Placental pericyte (primary cell): Measurements from ENCODE around the gene ERF. TPM values are rescaled to one million over a fixed set of nuclear protein-coding genes. Genes with fewer than 3 reads are reported as not detected.

Source experiments
- total RNA-seq: library from RNA; depleted of rRNA; stranded (reverse); fragments of >200 nt; gene quantifications from 2 replicates; pipeline ENCODE4 v1.2.3, GENCODE V29; 2012

Gene ERF
- 19.5 and 39.9 TPM in 2 replicates for total RNA-seq

DNA sequence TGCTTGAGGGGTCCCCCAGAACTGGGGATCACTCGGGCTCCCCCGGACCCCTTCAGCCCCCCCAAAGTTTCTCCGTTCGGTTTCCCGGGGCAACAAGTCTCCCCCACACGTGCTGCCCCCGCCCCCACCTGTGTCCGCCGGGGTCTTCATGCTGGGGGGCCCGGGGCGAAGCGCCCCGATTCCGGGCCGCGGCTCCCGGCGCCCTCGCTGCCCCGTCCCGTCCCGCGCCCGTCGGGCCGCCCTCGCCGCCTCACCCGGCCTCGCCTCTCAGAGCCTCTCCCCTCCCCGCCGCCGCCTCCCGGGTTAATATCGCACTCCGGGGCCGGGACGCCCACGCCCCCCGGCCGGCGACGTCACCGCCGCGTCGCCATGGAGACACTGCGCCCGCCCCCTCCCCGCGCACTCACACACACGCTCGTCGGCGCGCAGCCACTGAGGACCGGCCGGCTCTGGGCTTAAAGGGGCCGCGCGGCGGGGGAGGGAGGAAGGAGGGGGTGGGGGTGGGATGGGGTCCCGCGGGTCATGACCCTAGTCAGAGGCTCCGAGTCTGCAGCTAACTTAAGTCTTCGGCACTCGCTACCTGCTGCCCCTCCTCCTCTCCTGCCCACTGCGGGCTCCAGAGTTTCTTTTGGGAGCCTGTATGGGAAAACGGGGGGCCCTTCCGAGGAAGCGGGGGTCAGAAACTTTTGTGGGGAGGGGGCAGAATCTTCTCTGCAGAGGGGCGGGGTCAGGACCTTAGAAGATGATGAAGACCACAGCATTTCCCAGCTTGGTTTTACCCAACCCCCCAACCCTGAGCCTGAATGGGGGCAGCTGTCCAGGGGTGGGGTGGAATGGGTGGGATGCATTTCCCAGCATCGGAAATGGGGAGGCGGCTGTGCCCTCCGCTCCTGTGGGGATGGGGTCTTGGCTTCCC is at the start of gene ERF:
Gene ERF (minus strand): TSS at position 279 of the 916 bp plus-strand sequence. CDS start 129 bp downstream, at position 150.

DNA sequence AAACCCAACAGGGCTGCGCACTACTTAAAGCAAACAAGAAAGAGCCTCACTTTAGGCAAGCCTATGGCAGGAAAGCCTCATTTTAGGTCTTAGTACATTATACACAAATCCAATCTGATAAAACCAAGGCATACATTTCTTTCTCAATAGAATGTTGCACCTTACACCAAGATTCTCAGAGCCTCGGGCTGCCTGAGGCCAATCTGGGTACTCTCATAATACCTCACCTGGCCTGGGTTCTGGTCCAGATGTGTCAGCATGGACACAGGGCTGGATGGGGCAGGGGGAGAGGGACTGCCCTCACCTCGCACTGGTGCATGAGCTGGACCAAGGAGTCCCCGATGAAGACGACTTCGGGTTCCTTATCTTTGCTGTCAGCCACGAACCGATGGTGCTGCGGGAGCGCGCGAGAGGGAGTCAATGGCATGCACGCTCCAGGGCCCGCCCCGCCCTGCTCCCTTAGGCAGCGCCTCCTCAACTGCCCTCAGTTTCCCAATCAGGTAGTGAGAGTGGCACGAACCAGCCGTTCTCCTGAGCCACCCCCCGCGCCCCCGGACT is 46.8 kb upstream of the ERF start, which contains the start of gene PRR19:
Gene PRR19 (plus strand): TSS at position 487 of the 558 bp plus-strand sequence. CDS start 7,453 bp downstream, outside the sequence.

GRCh38 chr19:42268704-42269477 is 14.0 kb upstream of the ERF start, which contains the start of gene CIC:
Gene CIC (plus strand): TSS chr19:42269252. CDS start chr19:42271784, 2,532 bp downstream.

DNA sequence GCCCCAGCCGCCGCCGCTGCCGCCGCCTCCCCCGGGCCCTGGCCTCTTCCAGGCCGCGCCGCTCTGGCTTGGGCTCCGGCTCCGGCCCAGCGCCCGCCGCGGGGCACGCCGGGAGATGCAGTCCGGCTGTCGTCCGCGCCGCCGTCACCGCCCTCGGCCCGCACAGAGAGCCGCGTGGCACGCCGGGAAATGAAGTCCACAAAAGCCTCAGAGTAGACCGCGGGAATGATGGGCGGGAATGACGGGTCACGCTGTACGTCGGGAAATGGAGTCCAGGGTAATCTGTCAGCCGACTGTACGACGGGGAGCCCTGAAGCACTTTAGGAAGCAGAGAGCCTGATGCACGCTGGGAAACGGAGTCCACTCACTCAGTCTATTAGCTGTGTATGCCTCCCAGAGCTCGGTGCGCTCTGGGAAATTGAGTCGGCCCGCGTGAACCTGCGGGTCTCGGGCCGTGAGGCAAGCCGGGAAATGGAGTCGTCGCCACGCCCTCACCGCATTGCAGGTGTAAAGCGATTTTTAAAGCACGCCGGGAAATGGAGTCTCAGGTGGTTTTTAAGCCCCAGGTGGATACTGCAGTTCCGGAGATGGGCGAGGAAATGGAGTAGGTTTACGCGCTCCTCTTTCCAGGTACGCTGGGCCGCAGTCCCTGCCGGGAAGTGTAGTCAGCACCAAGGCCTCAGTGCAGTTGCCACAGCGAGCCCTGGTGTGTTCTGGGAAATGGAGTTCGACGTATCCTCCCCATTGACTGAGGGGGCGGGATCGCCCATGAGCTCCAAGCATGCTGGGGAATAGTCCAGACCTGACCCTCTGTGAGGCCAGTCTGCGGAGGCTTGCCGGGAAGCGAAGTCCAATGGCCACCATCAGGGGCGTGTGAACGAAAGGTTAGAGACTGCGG is 12.2 kb downstream of the ERF start, which contains the start of gene GSK3A:
Gene GSK3A (minus strand): TSS at position 91 of the 898 bp plus-strand sequence. CDS start 137 bp downstream, outside the sequence.

DNA sequence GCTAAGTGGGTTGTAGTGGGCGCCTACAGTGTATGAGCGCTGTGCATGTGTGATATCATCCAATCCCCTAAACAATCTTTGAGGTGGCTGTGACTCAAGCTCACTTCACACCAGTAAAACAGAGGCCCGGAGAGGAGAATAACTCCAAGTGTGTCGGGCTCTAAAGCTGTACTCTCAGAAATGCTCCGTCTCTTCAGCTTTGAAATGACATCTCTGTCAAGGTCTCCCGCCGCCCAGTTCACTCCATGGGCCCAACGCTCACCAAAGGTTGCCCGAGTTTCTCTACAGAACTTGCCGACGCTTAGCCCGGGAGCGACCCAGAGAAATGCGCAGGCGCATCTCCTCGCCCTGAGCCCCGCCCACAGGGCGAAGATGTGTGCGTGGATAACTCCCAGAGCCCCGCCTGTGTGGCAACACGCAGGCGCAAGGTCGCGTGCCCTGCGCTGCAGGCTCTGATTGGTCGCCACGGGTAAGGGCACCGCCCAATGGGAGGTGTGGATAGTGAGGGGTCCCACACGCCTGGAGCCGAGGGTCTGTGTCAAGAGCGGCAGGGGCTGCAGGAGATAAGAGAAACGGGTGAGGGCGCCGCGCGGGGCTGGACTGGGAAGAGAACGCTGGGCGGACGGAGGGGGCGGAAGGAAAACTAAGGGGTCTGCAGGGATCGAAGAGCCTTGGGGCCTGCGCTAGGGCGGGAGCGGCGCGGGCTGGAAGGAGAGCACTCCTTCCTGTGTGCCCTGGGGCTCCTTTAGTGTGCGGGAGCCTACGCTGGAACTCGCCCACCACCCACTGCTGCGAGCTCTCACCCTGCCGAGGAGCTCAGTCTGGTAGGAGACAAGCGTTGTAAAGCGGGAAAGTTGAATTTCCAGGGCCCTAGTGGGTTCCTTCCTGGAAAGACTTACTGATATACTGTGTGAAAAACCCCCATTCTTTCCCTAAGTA is 34.8 kb downstream of the ERF start, which contains the start of gene ZNF526:
Gene ZNF526 (plus strand): TSS at position 501 of the 939 bp plus-strand sequence. CDS start 4,092 bp downstream, outside the sequence.

DNA sequence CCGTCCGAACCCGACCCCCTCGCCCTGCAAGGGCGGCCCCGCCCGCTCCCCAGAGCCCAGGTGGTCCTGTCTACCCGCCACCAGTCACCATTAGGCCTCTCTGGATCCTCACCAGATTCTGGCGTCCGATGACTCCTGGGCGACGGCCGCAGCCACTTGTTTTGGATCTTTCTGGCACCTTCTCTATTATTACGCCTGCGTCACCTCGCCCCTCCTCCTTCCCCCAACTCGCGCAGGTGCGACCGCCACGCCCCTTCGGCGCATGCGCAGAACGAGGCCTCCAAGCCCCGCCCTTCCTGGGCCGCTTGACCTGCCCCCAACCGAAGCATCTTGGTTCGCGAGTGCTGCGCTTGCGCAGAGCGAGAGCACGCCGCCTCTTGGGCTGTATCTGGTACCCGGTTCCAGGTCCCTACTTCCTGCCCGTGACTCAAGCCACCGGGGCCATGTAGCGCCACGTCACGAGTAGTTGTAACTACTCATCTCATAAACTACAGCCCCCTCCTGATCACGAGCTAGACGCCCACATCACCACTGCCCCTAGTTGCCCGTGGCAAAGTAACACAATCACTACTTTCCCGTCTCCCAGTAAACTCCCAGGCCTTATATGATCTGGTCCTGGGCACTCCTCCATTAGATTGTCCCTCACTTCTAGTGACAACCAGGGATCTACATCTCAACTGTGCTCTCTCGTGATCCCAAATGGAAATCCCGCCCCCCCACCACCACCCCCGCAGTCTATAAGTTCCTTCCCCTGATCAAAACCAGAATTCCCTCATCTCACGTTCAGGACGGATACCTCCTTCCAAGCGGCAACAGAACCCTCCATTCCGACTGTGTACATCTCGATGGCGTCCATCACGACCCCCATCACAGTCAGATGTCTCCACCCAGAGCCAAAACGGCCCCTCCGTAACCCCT is 37.1 kb downstream of the ERF start, which contains the start of gene DEDD2:
Gene DEDD2 (minus strand): TSS at position 158 of the 918 bp plus-strand sequence. CDS start 670 bp downstream, outside the sequence.

Other genes starting within 250 kb of the ERF start
- under 0.01 TPM in 1 of 2 replicates, not detected in the other for gene GRIK5, start 184.9 kb downstream of the ERF start, total RNA-seq
- gene ZNF574, start 179.0 kb downstream of the ERF start, total RNA-seq = 13.6 and 32.6 TPM in 2 replicates
- 11.6 and 17.3 TPM in 2 replicates for gene POU2F2, start 122.7 kb downstream of the ERF start, total RNA-seq
- 29.2 and 39.0 TPM in 2 replicates for gene DEDD2, start 37.5 kb downstream of the ERF start, total RNA-seq
- 18.2 and 23.0 TPM in 2 replicates for gene ZNF526, start 34.8 kb downstream of the ERF start, total RNA-seq
- gene GSK3A, start 12.5 kb downstream of the ERF start, total RNA-seq = 23.2 and 33.4 TPM in 2 replicates
- 38.5 and 41.5 TPM in 2 replicates for gene CIC, start 14.1 kb upstream of the ERF start, total RNA-seq
- gene PRR19, start 47.0 kb upstream of the ERF start, total RNA-seq = 0.22 and 0.86 TPM in 2 replicates
- gene PAFAH1B3, start 47.5 kb upstream of the ERF start, total RNA-seq = 27.8 and 31.2 TPM in 2 replicates
- not detected in 2 replicates for gene TMEM145, start 58.2 kb upstream of the ERF start, total RNA-seq
- gene MEGF8, start 70.5 kb upstream of the ERF start, total RNA-seq = 17.0 and 24.1 TPM in 2 replicates
- not detected in 2 replicates for gene CNFN, start 135.2 kb upstream of the ERF start, total RNA-seq
- gene LIPE, start 172.3 kb upstream of the ERF start, total RNA-seq = 1.9 and 4.4 TPM in 2 replicates
- not detected in 2 replicates for gene CXCL17, start 187.8 kb upstream of the ERF start, total RNA-seq